A549 (cell line): ENCODE results near the gene NPRL2. TPM values are rescaled to one million over a fixed set of nuclear protein-coding genes. Genes with fewer than 3 reads are reported as not detected.

Source experiments
- ATAC-seq, 2 experiments: fragments of 200-7000 bp in 1 of 2; fragments of >200 bp in 1 of 2; cut with Nextera tagmentation in 1 of 2; cut with Tn5 transposase in 1 of 2; 3 replicates each; pipeline versions ENCODE4 v1.8.0 to v1.9.1; 2018 to 2020; ENCODE audit warnings: mild to moderate bottlenecking in 1 of 2, moderate library complexity in 1 of 2
- CTCF ChIA-PET: fragments of 300-600 bp; sonication (Branson Sonifier 250); formaldehyde crosslinking; extraction: SDS; loops from one replicate; lab custom pipeline; 2021; ENCODE audit warnings: antibody characterized with exemption, inconsistent platforms; lab: Yijun Ruan, JAX
- POLR2A ChIA-PET: fragments of 350-600 bp; formaldehyde crosslinking; extraction: SDS; loops from one replicate; lab custom pipeline; 2021; ENCODE audit warnings: antibody characterized with exemption, inconsistent platforms; lab: Yijun Ruan, JAX
- DNase-seq, 2 experiments: peaks; one replicate each; pipeline versions ENCODE4 v3.0.0 to v3.0.0-alpha.2; 2011 to 2016; ENCODE audit warnings: low read depth in 1 of 2, low spot score in 1 of 2
- FAIRE-seq: peaks from 2 replicates; lab custom pipeline; 2011; peaks lifted over from hg19 to GRCh38; lab: Jason Lieb, UNC
- H3K27ac ChIP-seq, 2 experiments: fragments of >200 bp; sonication (Bioruptor Twin); formaldehyde crosslinking; 3 replicates each; pipeline ENCODE4 v1.5.1; 2016 to 2017
- H3K4me1 ChIP-seq: fragments of >200 bp; sonication (Bioruptor Twin); formaldehyde crosslinking; 3 replicates; pipeline ENCODE4 v1.6.1; 2016
- H3K4me2 ChIP-seq: fragments of >200 bp; sonication (Bioruptor Twin); formaldehyde crosslinking; 3 replicates; pipeline ENCODE4 v1.6.1; 2016
- H3K4me3 ChIP-seq: fragments of >200 bp; sonication (Bioruptor Twin); formaldehyde crosslinking; 3 replicates; pipeline ENCODE4 v1.5.1; 2016
- H3K9me3 ChIP-seq: fragments of >200 bp; sonication (Bioruptor Twin); formaldehyde crosslinking; 3 replicates; pipeline ENCODE4 v1.6.1; 2016
- BCL3 ChIP-seq: fragments of >200 bp; sonication (Bioruptor Twin); formaldehyde crosslinking; IDR thresholded peaks from 3 replicates; pipeline ENCODE4 v1.6.1; 2016
- CBX2 ChIP-seq: fragments of 200-600 bp; sonication (generic); IDR thresholded peaks from 2 replicates; pipeline ENCODE4 v1.6.1; 2016; ENCODE audit warnings: low read depth, mild to moderate bottlenecking, borderline replicate concordance
- CHD2 ChIP-seq: fragments of 150-350 bp; IDR thresholded peaks from 2 replicates; pipeline ENCODE4 v1.6.1; 2014; ENCODE audit warnings: low read length; ENCODE audit not compliant: partially characterized antibody
- EHMT2 ChIP-seq: fragments of 200-600 bp; sonication (generic); IDR thresholded peaks from 2 replicates; pipeline ENCODE4 v1.6.1; 2016; ENCODE audit warnings: antibody characterized with exemption, low read depth, mild to moderate bottlenecking, moderate library complexity
- ESRRA ChIP-seq: fragments of 150-350 bp; IDR thresholded peaks from 2 replicates; pipeline ENCODE4 v1.6.1; 2014; ENCODE audit warnings: mild to moderate bottlenecking, low read length, borderline replicate concordance
- FOSL2 ChIP-seq, 2 experiments: fragments of 450-650 bp in 1 of 2; fragments of >200 bp in 1 of 2; sonication (Bioruptor Twin) in 1 of 2; formaldehyde crosslinking; IDR thresholded peaks; 2 replicates each; pipeline versions ENCODE4 v1.5.0 to v1.6.1; 2016 to 2020; ENCODE audit warnings: mild to moderate bottlenecking in 1 of 2, moderate library complexity in 1 of 2
- HDAC2 ChIP-seq: fragments of 200-600 bp; sonication (generic); IDR thresholded peaks from 2 replicates; pipeline ENCODE4 v1.6.1; 2016
- HES2 ChIP-seq: fragments of >200 bp; sonication (Bioruptor Twin); formaldehyde crosslinking; IDR thresholded peaks from 2 replicates; pipeline ENCODE4 v1.6.1; 2016
- JUN ChIP-seq, 2 experiments: fragments of >200 bp; sonication (Bioruptor Twin); formaldehyde crosslinking; IDR thresholded peaks; 2 replicates in 1 of 2; 3 replicates in 1 of 2; pipeline ENCODE4 v1.6.1; 2016 to 2017
- KDM5A ChIP-seq: fragments of 200-600 bp; sonication (generic); IDR thresholded peaks from 2 replicates; pipeline ENCODE4 v1.6.1; 2016; ENCODE audit warnings: antibody characterized with exemption, mild to moderate bottlenecking
- MAZ ChIP-seq: fragments of 150-350 bp; IDR thresholded peaks from 2 replicates; pipeline ENCODE4 v1.6.1; 2014; ENCODE audit warnings: antibody characterized with exemption, low read depth, low read length, borderline replicate concordance
- PBX3 ChIP-seq: IDR thresholded peaks from 2 replicates; pipeline ENCODE4 v1.6.1; 2012
- POLR2A ChIP-seq: IDR thresholded peaks from 2 replicates; pipeline ENCODE4 v1.6.1; 2012; ENCODE audit warnings: mild to moderate bottlenecking, low read length
- POLR2AphosphoS2 ChIP-seq: conservative IDR thresholded peaks from 2 replicates; pipeline ENCODE4 v1.6.1; 2012; ENCODE audit warnings: low read length, improper control_type of control experiment, inconsistent platforms
- RCOR1 ChIP-seq: fragments of 150-350 bp; IDR thresholded peaks from 2 replicates; pipeline ENCODE4 v1.6.1; 2014; ENCODE audit warnings: antibody characterized with exemption, low read length, low read depth
- REST ChIP-seq: fragments of 200-600 bp; sonication (generic); IDR thresholded peaks from 2 replicates; pipeline ENCODE4 v1.6.1; 2016; ENCODE audit warnings: antibody characterized with exemption, mild to moderate bottlenecking, moderate library complexity
- SMC3 ChIP-seq: fragments of >200 bp; sonication (Bioruptor Twin); formaldehyde crosslinking; IDR thresholded peaks from 3 replicates; pipeline ENCODE4 v1.6.1; 2018; ENCODE audit warnings: inconsistent platforms
- TP53 ChIP-seq: fragments of 250-450 bp; sonication (Bioruptor Pico); IDR thresholded peaks from 2 replicates; pipeline ENCODE4 v1.5.0; 2021; ENCODE audit warnings: mild to moderate bottlenecking, moderate library complexity
- ZFP36 ChIP-seq: fragments of 450-650 bp; IDR thresholded peaks from 2 replicates; pipeline ENCODE4 v1.6.1; 2014; ENCODE audit warnings: borderline replicate concordance; ENCODE audit not compliant: partially characterized antibody
- ZSCAN20 ChIP-seq: fragments of 250-450 bp; sonication (Bioruptor Pico); IDR thresholded peaks from 2 replicates; pipeline ENCODE4 v1.8.0; 2022; ENCODE audit warnings: mild to moderate bottlenecking, moderate library complexity
- WGBS: methylation state at CpG from one replicate; pipeline ENCODE4 v1.1.6; 2017; ENCODE audit errors: missing lambda C conversion rate; 5-methylcytosine and 5-hydroxymethylcytosine counted together
- polyA plus RNA-seq, 4 experiments: library from polyadenylated mRNA; depleted of rRNA in 3 of 4; stranded (reverse); fragments of >200 nt; fragmentation: RNase III in 1 of 4; extraction: RNeasy Plus Mini Kit Qiagen cat#74134 plus additional on column Dnase treatment in 1 of 4; gene quantifications; 2 replicates in 3 of 4; 3 replicates in 1 of 4; pipeline ENCODE4 v1.2.3, GENCODE V29; 2011 to 2017
- TF ChIP-seq, protein P1 (sequence below): IDR thresholded peaks from 2 replicates; pipeline ENCODE4 v1.6.1; 2012
- TF ChIP-seq, protein P2 (sequence below): fragments of 250-450 bp; sonication (Bioruptor Pico); IDR thresholded peaks from 2 replicates; pipeline ENCODE4 v1.5.0; 2021; ENCODE audit warnings: mild to moderate bottlenecking, moderate library complexity, borderline replicate concordance

The NPRL2 gene
- polyA plus RNA-seq, 2 of the 4 experiments (the other 2 are of a cell fraction), result 19.5 to 19.9 TPM

DNA sequence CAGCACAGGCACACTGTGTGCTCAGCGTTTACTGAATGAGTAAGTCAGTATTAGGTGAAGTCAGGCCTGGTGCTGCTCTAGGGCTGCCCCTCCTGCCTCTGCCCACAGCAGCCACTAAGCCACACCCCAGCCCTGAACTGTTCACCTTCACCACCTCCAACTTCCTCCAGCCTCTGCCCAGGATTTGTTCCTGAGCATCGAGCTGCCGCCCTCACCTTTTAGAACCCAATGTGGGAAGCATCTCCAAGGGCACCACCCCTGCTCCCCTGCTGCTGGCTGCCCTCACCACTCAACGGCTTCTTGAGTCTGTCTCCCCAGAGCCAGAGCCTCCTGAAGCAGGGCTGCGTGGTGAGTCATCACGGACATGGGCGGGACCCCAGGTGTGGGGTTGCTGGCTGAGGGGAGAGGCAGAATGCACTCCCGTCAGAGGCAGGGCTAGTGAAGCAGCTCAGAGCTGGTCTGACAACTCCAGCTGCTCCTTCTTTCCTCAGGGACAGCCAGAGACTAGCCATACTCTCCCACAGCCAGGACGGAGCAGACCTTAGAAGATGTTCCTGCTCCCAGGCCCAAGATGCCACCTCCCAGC is 33.8 kb downstream of the NPRL2 start:
- WGBS, result 9% methylated on average over 8 of the region's 9 CpGs
- FAIRE-seq, result no peak
- ATAC-seq, result peak; percentile 55 to 62
- H3K9me3 ChIP-seq, result no peaks in the 10 kb centered on the region
- H3K4me3 ChIP-seq, result no peak overlapping the region
- peaks cover 26% of the 10 kb centered on the region for H3K4me1 ChIP-seq
- ChIA-PET CTCF (no interaction called here), POLR2A (interaction anchor here (1.3 kb wide), 1 partner anchor 20 kb away, joined by 4 read pairs; no protein-coding TSS in a partner anchor)
- H3K27ac ChIP-seq, result peak overlapping the region; percentile 39 to 78; a peak in 4 of 6 replicates
- TF ChIP-seq EHMT2 (no peak), FOSL2 (IDR thresholded peaks at IDR 0.05) (no peak), FOSL2 (CRISPR knock-in tag; IDR thresholded peaks at IDR 0.05) (peak; percentile 88), ESRRA (no peak), PBX3 (no peak), POLR2AphosphoS2 (no peak)
- peak in 1 of 2 experiments; percentile 73 for DNase-seq
- peak overlapping the region; percentile 66 for H3K4me2 ChIP-seq

DNA sequence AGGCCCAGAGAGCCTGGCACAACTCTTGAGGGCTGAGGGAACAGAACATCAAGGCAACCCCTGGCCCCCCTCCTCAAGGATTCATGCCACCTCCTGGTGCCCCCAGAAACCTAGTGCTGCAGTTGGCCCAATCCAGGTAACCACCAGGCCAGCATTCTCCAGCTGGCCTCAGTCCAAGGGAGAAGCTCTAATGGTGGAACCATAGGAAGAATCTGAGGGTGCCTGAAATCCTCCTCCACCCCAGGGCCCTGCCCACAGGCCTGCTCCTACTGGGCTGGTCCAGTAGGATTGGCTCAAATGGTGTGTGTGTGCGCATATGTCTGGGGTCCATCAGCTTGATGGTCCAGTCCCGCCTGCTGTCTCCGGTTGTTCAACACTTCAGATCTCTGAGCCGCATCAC is 35.8 kb downstream of the NPRL2 start:
- ATAC-seq (no peak), DNase-seq (no peak), FAIRE-seq (no peak)
- Histone ChIP-seq H3K4me1 (peaks cover 21% of the 10 kb centered on the region), H3K4me2 (no peak overlapping the region), H3K4me3 (no peak overlapping the region), H3K9me3 (no peaks in the 10 kb centered on the region), H3K27ac (no peak overlapping the region)
- no peak for TF ChIP-seq TP53 (CRISPR knock-in tag)
- TF ChIP-seq ZSCAN20 (CRISPR knock-in tag), result no peak
- TF ChIP-seq KDM5A, result no peak
- TF ChIP-seq, protein P1, sequence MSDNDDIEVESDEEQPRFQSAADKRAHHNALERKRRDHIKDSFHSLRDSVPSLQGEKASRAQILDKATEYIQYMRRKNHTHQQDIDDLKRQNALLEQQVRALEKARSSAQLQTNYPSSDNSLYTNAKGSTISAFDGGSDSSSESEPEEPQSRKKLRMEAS, result no peak
- TF ChIP-seq MAZ, result no peak
- no peak for TF ChIP-seq POLR2A
- TF ChIP-seq SMC3, result no peak
- no peak for TF ChIP-seq CHD2
- TF ChIP-seq ESRRA, result no peak
- no peak for TF ChIP-seq RCOR1
- TF ChIP-seq JUN (IDR thresholded peaks at IDR 0.05), result no peak
- no peak for TF ChIP-seq CBX2
- no peak for TF ChIP-seq ZFP36
- TF ChIP-seq BCL3, result no peak
- no peak for TF ChIP-seq PBX3
- no peak for TF ChIP-seq HES2
- TF ChIP-seq, protein P2, sequence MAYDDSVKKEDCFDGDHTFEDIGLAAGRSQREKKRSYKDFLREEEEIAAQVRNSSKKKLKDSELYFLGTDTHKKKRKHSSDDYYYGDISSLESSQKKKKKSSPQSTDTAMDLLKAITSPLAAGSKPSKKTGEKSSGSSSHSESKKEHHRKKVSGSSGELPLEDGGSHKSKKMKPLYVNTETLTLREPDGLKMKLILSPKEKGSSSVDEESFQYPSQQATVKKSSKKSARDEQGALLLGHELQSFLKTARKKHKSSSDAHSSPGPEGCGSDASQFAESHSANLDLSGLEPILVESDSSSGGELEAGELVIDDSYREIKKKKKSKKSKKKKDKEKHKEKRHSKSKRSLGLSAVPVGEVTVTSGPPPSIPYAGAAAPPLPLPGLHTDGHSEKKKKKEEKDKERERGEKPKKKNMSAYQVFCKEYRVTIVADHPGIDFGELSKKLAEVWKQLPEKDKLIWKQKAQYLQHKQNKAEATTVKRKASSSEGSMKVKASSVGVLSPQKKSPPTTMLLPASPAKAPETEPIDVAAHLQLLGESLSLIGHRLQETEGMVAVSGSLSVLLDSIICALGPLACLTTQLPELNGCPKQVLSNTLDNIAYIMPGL, result no peak
- TF ChIP-seq HDAC2, result no peak
- no peak for TF ChIP-seq REST
- ChIA-PET POLR2A (interaction anchor here (0.7 to 0.8 kb wide), 2 partner anchors 22 to 23 kb away, joined by 3 read pairs; partner anchors contain the start of gene IFRD2), CTCF (interaction anchor here (0.6 to 2.8 kb wide), 5 partner anchors 10 to 15 kb away, joined by 3 to 17 read pairs (median 3); partner anchors contain the start of genes HYAL3, NAA80 and TUSC2)
- WGBS, result 92% methylated on average over 4 of the region's 4 CpGs
